Left renal pelvis (tissue), 4 donors: Measurements from ENCODE around the gene ATF7IP2. TPM values are rescaled to one million over a fixed set of nuclear protein-coding genes. Genes with fewer than 3 reads are reported as not detected.

ENCODE experiments used
- polyA plus RNA-seq, 4 donors: library from polyadenylated mRNA; unstranded; fragments of 120-200 nt; gene quantifications; one replicate each; pipeline ENCODE4 v1.2.1, GENCODE V29; 2013; ENCODE audit not compliant: insufficient read length in 4 of 4

Gene ATF7IP2
- polyA plus RNA-seq, 4 donors, result 11.0 to 23.7 (median 22.4) TPM

Other genes starting within 250 kb of the ATF7IP2 start
- 1 to 10 TPM in 3 of 4 donors, under 1 TPM in 1; 0.66 to 6.5 (median 5.9) TPM for gene GRIN2A, start 203.6 kb upstream of the ATF7IP2 start, polyA plus RNA-seq
- gene EMP2, start 194.5 kb downstream of the ATF7IP2 start, polyA plus RNA-seq, result 10 to 100 TPM; 25.0 to 32.6 (median 29.5) TPM